ENCODE results near the gene PRXL2B. TPM values are rescaled to one million over a fixed set of nuclear protein-coding genes. Genes with fewer than 3 reads are reported as not detected.

Gene PRXL2B
- polyA plus RNA-seq, 4 donors = 28.9 to 126 (median 47.2) TPM

DNA sequence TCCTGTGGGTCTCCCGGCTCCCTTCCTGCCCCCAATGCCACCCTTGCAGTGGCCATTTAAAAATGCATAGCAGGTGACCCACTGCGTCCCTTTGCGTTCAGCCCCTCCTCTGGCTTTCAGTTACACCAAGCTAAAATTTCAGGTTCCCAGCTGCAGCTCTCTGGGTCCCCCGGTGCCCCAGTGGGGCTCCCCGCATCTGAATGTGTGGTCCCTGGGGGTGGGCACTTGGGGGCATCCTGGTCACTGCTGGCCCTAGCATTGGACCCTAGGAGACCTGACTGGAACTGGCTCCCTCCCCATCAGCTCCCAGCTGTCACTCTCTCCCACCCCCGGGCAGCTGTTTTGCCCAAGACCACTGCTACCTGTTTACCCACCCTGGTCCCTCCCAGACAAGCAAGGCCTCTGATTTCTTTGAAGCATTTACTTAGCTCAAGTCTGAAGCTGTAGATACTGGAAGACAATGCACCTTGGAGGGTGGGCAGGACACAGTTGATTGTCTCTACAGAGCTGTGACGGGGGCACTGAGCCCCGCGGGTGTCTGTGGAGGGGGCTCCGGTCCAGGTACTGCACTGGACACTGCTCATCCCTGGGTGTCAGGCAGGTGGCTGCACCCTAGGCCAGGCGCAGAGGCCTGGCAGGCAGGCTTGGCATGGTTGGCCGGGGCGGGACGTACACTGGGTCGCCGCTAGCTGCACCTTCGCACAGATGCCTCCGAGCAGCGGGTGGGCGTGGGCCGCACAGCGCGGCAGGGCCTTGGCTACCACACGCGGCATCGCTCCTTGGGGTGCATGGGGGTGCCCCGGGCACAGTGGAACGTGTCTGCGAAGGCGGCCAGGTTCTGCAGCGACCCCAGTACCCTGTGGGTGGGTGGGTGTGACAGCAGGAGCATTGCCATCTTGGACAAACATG lies 3.9 kb downstream of the PRXL2B start:
- FAIRE-seq (no peak), DNase-seq (no peak)
- no peaks in the 10 kb centered on the region for H3K4me1 ChIP-seq (ENCODE audit: control insufficient read depth in 3 of 3, insufficient read depth in 2 of 3, low read depth in 1 of 3, low read length in 2 of 3)
- 91 to 95% (median 95%) methylated on average over 30 to 31 of the region's 31 CpGs for WGBS, 3 donors
- no peaks in the 10 kb centered on the region for H3K27me3 ChIP-seq (ENCODE audit: control insufficient read depth in 3 of 3, insufficient read depth in 3 of 3, low read length in 3 of 3)
- H3K9me3 ChIP-seq (ENCODE audit: control insufficient read depth in 2 of 2, insufficient read depth in 1 of 2, low read depth in 1 of 2, low read length in 1 of 2) = no peaks in the 10 kb centered on the region
- H3K4me3 ChIP-seq (ENCODE audit: low read depth in 1 of 3, low read length in 3 of 3) = no peak overlapping the region
- peaks cover 0 to 33% (median 5%) of the 10 kb centered on the region in 3 donors for H3K36me3 ChIP-seq (ENCODE audit: control insufficient read depth in 3 of 3, insufficient read depth in 2 of 3, low read depth in 1 of 3, low read length in 3 of 3)
- H3K27ac ChIP-seq (ENCODE audit: low read depth in 1 of 3, low read length in 2 of 3) = no peak overlapping the region

DNA sequence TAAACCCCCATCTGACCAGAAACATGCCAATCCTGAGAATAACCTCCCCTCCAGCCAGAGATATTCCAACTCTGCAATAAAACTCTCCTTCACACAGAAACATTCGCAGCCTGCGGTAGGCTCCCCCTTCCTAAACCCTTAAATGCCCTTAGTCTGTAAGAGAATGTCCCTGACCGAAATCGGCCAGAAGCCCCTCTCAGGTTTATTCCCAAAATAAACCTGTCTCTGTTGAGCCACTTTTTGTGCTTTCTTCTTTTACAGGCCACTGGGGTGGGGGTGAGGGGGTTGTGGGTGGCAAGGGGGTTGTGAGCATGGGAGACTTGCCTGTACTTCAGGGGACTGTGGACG lies 4.6 kb downstream of the PRXL2B start:
- H3K27me3 ChIP-seq (ENCODE audit: control insufficient read depth in 3 of 3, insufficient read depth in 3 of 3, low read length in 3 of 3) = no peaks in the 10 kb centered on the region
- DNase-seq = no peak
- H3K4me3 ChIP-seq (ENCODE audit: low read depth in 1 of 3, low read length in 3 of 3) = no peak overlapping the region
- H3K27ac ChIP-seq (ENCODE audit: low read depth in 1 of 3, low read length in 2 of 3) = no peak overlapping the region
- H3K9me3 ChIP-seq (ENCODE audit: control insufficient read depth in 2 of 2, insufficient read depth in 1 of 2, low read depth in 1 of 2, low read length in 1 of 2) = no peaks in the 10 kb centered on the region
- peaks cover 0 to 33% (median 5%) of the 10 kb centered on the region in 3 donors for H3K36me3 ChIP-seq (ENCODE audit: control insufficient read depth in 3 of 3, insufficient read depth in 2 of 3, low read depth in 1 of 3, low read length in 3 of 3)
- no peak for FAIRE-seq
- WGBS, 3 donors = 83 to 88% (median 86%) methylated on average over 5 of the region's 5 CpGs
- H3K4me1 ChIP-seq (ENCODE audit: control insufficient read depth in 3 of 3, insufficient read depth in 2 of 3, low read depth in 1 of 3, low read length in 2 of 3) = no peaks in the 10 kb centered on the region

DNA sequence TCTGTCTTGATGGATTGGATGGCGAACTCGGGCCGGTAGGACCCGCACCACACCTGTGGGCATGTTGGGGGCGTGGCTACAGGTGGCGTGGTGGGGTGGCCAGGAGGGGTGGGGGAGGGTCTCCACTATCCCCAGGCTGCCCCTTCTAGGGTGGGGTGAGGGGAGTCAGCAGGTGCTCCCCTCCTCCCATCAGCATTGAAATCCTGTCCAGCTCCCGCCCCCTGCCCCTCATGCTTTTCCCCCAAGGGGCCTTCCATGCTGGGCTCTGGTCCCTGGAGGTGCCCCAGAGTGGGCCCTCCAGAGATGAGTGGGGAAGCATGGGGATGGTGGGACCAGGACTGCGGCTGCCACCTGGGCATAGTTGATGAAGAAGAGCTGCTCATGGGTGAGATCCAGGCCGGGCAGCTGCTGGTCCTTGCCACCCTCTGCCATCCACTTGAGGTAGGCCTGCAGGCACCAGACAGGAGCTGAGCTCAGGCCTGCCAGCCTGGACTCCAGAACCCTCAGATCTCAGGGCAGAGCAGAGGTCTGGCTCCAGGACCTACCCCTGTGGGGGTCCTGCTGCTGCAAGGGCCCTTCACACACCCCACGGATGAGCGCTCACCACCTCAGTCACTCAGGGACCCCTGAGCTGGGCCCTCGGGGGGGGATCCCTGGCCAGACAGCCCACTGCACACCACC lies 5.1 kb downstream of the PRXL2B start:
- Histone ChIP-seq H3K4me1 (ENCODE audit: control insufficient read depth in 3 of 3, insufficient read depth in 2 of 3, low read depth in 1 of 3, low read length in 2 of 3) (no peaks in the 10 kb centered on the region), H3K36me3 (ENCODE audit: control insufficient read depth in 3 of 3, insufficient read depth in 2 of 3, low read depth in 1 of 3, low read length in 3 of 3) (peaks cover 0 to 33% (median 5%) of the 10 kb centered on the region in 3 donors), H3K27me3 (ENCODE audit: control insufficient read depth in 3 of 3, insufficient read depth in 3 of 3, low read length in 3 of 3) (no peaks in the 10 kb centered on the region), H3K9me3 (ENCODE audit: control insufficient read depth in 2 of 2, insufficient read depth in 1 of 2, low read depth in 1 of 2, low read length in 1 of 2) (no peaks in the 10 kb centered on the region), H3K27ac (ENCODE audit: low read depth in 1 of 3, low read length in 2 of 3) (no peak overlapping the region), H3K4me3 (ENCODE audit: low read depth in 1 of 3, low read length in 3 of 3) (no peak overlapping the region)
- 83 to 90% (median 88%) methylated on average over 10 to 12 of the region's 12 CpGs for WGBS, 3 donors
- DNase-seq (no peak), FAIRE-seq (no peak)

DNA sequence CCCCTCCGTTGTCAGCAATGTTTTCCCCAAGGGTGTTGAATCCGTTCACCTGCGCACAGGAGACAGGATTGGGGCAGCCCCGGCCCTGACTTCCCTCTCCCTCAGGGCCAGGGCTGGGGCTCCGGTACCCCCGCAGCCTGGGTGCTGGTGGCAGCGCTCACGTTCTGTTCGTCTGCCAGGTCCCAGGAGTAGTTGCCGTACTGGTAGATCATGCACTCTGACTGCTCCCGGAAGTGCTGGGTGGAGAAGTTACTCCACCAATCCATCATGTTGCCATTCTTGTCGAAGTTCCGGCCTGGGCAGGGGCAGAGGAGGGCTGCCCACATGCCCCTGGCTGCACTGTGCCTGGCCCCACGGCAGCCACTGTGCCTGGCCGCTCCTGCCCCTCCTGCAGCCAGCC lies 6.1 kb downstream of the PRXL2B start:
- H3K4me3 ChIP-seq (ENCODE audit: low read depth in 1 of 3, low read length in 3 of 3) = no peak overlapping the region
- 13 to 52% (median 44%) methylated on average over 15 of the region's 15 CpGs for WGBS, 3 donors
- peaks cover 0 to 5% (median 0%) of the 10 kb centered on the region in 3 donors for H3K4me1 ChIP-seq (ENCODE audit: control insufficient read depth in 3 of 3, insufficient read depth in 2 of 3, low read depth in 1 of 3, low read length in 2 of 3)
- FAIRE-seq (no peak), DNase-seq (peak in 1 of 2 donors; percentile 77)
- H3K27me3 ChIP-seq (ENCODE audit: control insufficient read depth in 3 of 3, insufficient read depth in 3 of 3, low read length in 3 of 3) = no peaks in the 10 kb centered on the region
- no peak overlapping the region for H3K27ac ChIP-seq (ENCODE audit: low read depth in 1 of 3, low read length in 2 of 3)
- H3K36me3 ChIP-seq (ENCODE audit: control insufficient read depth in 3 of 3, insufficient read depth in 2 of 3, low read depth in 1 of 3, low read length in 3 of 3) = peaks cover 0 to 32% (median 5%) of the 10 kb centered on the region in 3 donors
- H3K9me3 ChIP-seq (ENCODE audit: control insufficient read depth in 2 of 2, insufficient read depth in 1 of 2, low read depth in 1 of 2, low read length in 1 of 2) = no peaks in the 10 kb centered on the region

DNA sequence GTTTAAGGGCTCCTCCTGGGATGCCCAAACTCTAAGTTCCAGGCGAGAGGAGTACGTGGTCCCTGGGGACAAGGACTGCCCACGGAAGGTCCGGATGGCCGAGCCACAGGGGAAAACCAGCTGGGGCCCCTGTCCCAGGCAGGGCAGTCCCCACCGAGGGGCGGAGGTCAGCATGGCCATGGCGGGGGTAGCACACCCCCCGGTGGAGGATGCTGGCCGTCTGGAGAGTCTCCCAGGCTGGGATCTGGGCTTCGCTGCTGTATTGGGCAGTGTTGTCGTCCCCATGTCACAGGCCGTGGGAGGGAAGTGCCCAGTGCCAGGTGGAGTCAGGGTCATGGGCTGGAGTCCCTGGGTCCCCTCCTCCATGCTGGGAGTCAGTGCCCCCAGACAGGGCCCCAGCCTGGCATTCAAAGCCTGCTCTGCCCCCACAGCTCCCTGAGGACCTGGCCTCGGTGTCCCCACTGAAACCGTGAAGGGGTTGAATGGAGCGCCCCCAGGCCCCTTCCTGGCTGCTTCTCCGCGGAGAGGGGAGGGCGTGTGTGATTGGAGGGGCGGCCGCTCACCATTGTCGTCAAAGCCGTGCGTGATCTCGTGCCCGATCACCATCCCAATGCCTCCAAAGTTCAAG lies 6.8 kb downstream of the PRXL2B start:
- H3K27me3 ChIP-seq (ENCODE audit: control insufficient read depth in 3 of 3, insufficient read depth in 3 of 3, low read length in 3 of 3) = no peaks in the 10 kb centered on the region
- H3K9me3 ChIP-seq (ENCODE audit: control insufficient read depth in 2 of 2, insufficient read depth in 1 of 2, low read depth in 1 of 2, low read length in 1 of 2) = no peaks in the 10 kb centered on the region
- DNase-seq (no peak), FAIRE-seq (no peak)
- H3K4me1 ChIP-seq (ENCODE audit: control insufficient read depth in 3 of 3, insufficient read depth in 2 of 3, low read depth in 1 of 3, low read length in 2 of 3) = peaks cover 0 to 5% (median 0%) of the 10 kb centered on the region in 3 donors
- no peak overlapping the region for H3K27ac ChIP-seq (ENCODE audit: low read depth in 1 of 3, low read length in 2 of 3)
- peaks cover 0 to 26% (median 5%) of the 10 kb centered on the region in 3 donors for H3K36me3 ChIP-seq (ENCODE audit: control insufficient read depth in 3 of 3, insufficient read depth in 2 of 3, low read depth in 1 of 3, low read length in 3 of 3)
- no peak overlapping the region for H3K4me3 ChIP-seq (ENCODE audit: low read depth in 1 of 3, low read length in 3 of 3)
- 53 to 65% (median 58%) methylated on average over 22 to 26 of the region's 26 CpGs for WGBS, 3 donors

DNA sequence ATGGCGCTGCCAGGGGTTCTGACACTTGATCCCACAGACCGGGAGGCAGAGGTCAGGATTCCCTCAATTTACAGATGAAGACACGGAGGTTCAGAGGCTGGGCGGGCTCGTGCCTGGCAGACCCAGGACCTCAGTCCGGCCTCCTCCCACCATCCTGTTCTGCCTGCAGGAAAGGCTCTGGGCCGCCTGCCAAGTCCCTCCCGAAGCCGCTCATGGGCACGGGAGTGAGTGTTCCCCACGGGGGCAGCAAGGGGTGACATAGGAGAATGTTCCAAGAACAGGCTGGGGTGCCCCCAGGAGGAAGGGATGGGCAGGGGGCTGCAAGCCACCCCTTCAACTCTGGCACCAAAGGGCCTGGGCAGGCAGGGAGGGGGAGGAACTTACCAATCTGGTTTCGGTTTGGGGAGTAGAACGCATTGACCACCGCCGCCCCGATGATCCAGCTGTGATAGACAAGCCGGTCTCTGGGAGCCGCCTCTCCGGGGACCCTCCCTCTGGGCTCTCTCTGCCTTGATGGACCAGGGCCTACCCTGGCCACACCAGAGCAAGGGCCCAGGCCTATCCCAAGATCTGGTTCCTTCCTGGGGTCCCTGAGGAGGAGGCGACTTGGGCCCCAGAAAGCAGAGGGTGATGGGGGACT lies 7.5 kb downstream of the PRXL2B start:
- H3K9me3 ChIP-seq (ENCODE audit: control insufficient read depth in 2 of 2, insufficient read depth in 1 of 2, low read depth in 1 of 2, low read length in 1 of 2) = no peaks in the 10 kb centered on the region
- no peak overlapping the region for H3K27ac ChIP-seq (ENCODE audit: low read depth in 1 of 3, low read length in 2 of 3)
- peaks cover 0 to 18% (median 5%) of the 10 kb centered on the region in 3 donors for H3K36me3 ChIP-seq (ENCODE audit: control insufficient read depth in 3 of 3, insufficient read depth in 2 of 3, low read depth in 1 of 3, low read length in 3 of 3)
- 17 to 35% (median 29%) methylated on average over 20 of the region's 20 CpGs for WGBS, 3 donors
- H3K4me1 ChIP-seq (ENCODE audit: control insufficient read depth in 3 of 3, insufficient read depth in 2 of 3, low read depth in 1 of 3, low read length in 2 of 3) = peaks cover 0 to 5% (median 0%) of the 10 kb centered on the region in 3 donors
- DNase-seq (peak in 1 of 2 donors; percentile 52), FAIRE-seq (no peak)
- no peaks in the 10 kb centered on the region for H3K27me3 ChIP-seq (ENCODE audit: control insufficient read depth in 3 of 3, insufficient read depth in 3 of 3, low read length in 3 of 3)
- no peak overlapping the region for H3K4me3 ChIP-seq (ENCODE audit: low read depth in 1 of 3, low read length in 3 of 3)

DNA sequence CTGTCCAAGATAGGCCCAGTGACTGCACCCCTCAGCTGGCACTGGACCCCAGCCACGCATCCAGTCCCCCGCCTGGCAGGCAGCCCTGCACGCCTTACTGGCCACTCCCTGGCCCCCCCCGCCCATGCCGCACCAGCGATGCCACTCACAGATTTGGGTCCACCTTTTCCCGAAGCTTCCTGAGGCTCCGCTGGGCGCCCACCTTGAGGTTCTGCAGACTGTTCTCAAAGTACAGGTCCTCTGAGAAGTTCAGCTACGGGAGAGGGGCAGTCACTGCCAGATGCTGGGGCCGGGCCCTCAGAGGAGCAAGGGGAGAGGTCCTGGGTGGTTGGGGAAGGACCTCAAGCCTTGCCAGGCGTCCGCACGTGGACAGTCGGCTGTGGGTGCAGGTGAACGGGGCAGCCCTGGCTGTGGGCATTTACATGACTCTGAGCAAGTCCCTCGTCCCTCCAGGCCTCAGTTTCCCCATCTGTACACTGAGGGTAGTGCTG lies 8.1 kb downstream of the PRXL2B start:
- peaks cover 0 to 5% (median 0%) of the 10 kb centered on the region in 3 donors for H3K4me1 ChIP-seq (ENCODE audit: control insufficient read depth in 3 of 3, insufficient read depth in 2 of 3, low read depth in 1 of 3, low read length in 2 of 3)
- WGBS, 3 donors = 72 to 88% (median 86%) methylated on average over 15 to 17 of the region's 17 CpGs
- no peak overlapping the region for H3K27ac ChIP-seq (ENCODE audit: low read depth in 1 of 3, low read length in 2 of 3)
- H3K27me3 ChIP-seq (ENCODE audit: control insufficient read depth in 3 of 3, insufficient read depth in 3 of 3, low read length in 3 of 3) = no peaks in the 10 kb centered on the region
- FAIRE-seq = no peak
- no peak for DNase-seq
- H3K4me3 ChIP-seq (ENCODE audit: low read depth in 1 of 3, low read length in 3 of 3) = no peak overlapping the region
- no peaks in the 10 kb centered on the region for H3K9me3 ChIP-seq (ENCODE audit: control insufficient read depth in 2 of 2, insufficient read depth in 1 of 2, low read depth in 1 of 2, low read length in 1 of 2)
- H3K36me3 ChIP-seq (ENCODE audit: control insufficient read depth in 3 of 3, insufficient read depth in 2 of 3, low read depth in 1 of 3, low read length in 3 of 3) = peaks cover 0 to 12% (median 5%) of the 10 kb centered on the region in 3 donors

All from small intestine (tissue), 7 donors.